HepG2 (cell line): ENCODE measurements around the gene PTPRN. TPM values are rescaled to one million over a fixed set of nuclear protein-coding genes. Genes with fewer than 3 reads are reported as not detected.
A peak's percentile ranks its signal among the peaks of the same experiment; 100 is the strongest.

Experiments
- ETV5 ChIP-seq: IDR thresholded peaks from 2 replicates; pipeline ENCODE4 v1.6.1; 2018; ENCODE audit warnings: missing biosample characterization, missing genetic modification reagents, inconsistent platforms, borderline replicate concordance
- HES4 ChIP-seq: sonication (generic); formaldehyde crosslinking; IDR thresholded peaks from 2 replicates; pipeline ENCODE4 v1.9.0; 2021; ENCODE audit warnings: mild to moderate bottlenecking, missing genetic modification reagents, borderline replicate concordance
- MYNN ChIP-seq: sonication (generic); formaldehyde crosslinking; IDR thresholded peaks from 2 replicates; pipeline ENCODE4 v1.4.0; 2020; ENCODE audit warnings: mild to moderate bottlenecking, low read depth, missing genetic modification reagents
- ONECUT2 ChIP-seq: sonication (generic); formaldehyde crosslinking; IDR thresholded peaks from 2 replicates; pipeline ENCODE4 v1.4.0; 2020; ENCODE audit warnings: missing genetic modification reagents
- RFX3 ChIP-seq: IDR thresholded peaks from 2 replicates; pipeline ENCODE4 v1.6.1; 2016; ENCODE audit warnings: missing biosample characterization, missing genetic modification reagents
- RFXANK ChIP-seq: IDR thresholded peaks from 2 replicates; pipeline ENCODE4 v1.6.1; 2016
- SRY ChIP-seq: sonication (generic); formaldehyde crosslinking; IDR thresholded peaks from 2 replicates; pipeline ENCODE4 v1.8.0; 2022; ENCODE audit warnings: mild to moderate bottlenecking, missing genetic modification reagents
- TBX2 ChIP-seq: sonication (generic); formaldehyde crosslinking; IDR thresholded peaks from 2 replicates; pipeline ENCODE4 v1.5.0; 2020; ENCODE audit warnings: missing genetic modification reagents, mild to moderate bottlenecking, borderline replicate concordance
- ZC3H4 ChIP-seq: sonication (generic); formaldehyde crosslinking; IDR thresholded peaks from 2 replicates; pipeline ENCODE4 v1.4.0; 2020; ENCODE audit warnings: missing genetic modification reagents, borderline replicate concordance
- ZNF230 ChIP-seq: sonication (generic); formaldehyde crosslinking; IDR thresholded peaks from 2 replicates; pipeline ENCODE4 v1.4.0; 2020; ENCODE audit warnings: mild to moderate bottlenecking, missing genetic modification reagents
- ZNF30 ChIP-seq: sonication (generic); formaldehyde crosslinking; IDR thresholded peaks from 2 replicates; pipeline ENCODE4 v1.5.0; 2020; ENCODE audit warnings: mild to moderate bottlenecking, missing genetic modification reagents
- ZNF44 ChIP-seq: sonication (generic); formaldehyde crosslinking; IDR thresholded peaks from 2 replicates; pipeline ENCODE4 v1.5.1; 2020; ENCODE audit warnings: mild to moderate bottlenecking, missing genetic modification reagents
- ZSCAN22 ChIP-seq: sonication (generic); formaldehyde crosslinking; IDR thresholded peaks from 2 replicates; pipeline ENCODE4 v1.4.0; 2020; ENCODE audit warnings: mild to moderate bottlenecking, missing genetic modification reagents
- polyA plus RNA-seq, 8 experiments: library from polyadenylated mRNA; depleted of rRNA in 3 of 8; stranded (reverse) in 7 of 8; unstranded in 1 of 8; fragments of >200 nt; fragmentation: Illumina TruSeq in 4 of 8; extraction: Trizol in 4 of 8; gene quantifications; 2 replicates each; pipeline versions ENCODE4 v1.2.1 to v1.2.3, GENCODE V29; 2011 to 2016; ENCODE audit warnings: low read depth in 4 of 8, missing spikeins in 1 of 8, mixed read lengths in 1 of 8; ENCODE audit not compliant: insufficient read depth in 1 of 8
- total RNA-seq, 5 experiments: library from RNA; depleted of rRNA; stranded (reverse); fragments of >200 nt; fragmentation: Illumina TruSeq; extraction: Trizol; gene quantifications; 2 replicates each; pipeline ENCODE4 v1.2.3, GENCODE V29; 2016; ENCODE audit warnings: low read depth in 1 of 5
- TF ChIP-seq, protein P1 (sequence below): sonication (generic); formaldehyde crosslinking; IDR thresholded peaks from 2 replicates; pipeline ENCODE4 v1.4.0; 2020; ENCODE audit warnings: missing genetic modification reagents
- TF ChIP-seq, protein P2 (sequence below): sonication (generic); formaldehyde crosslinking; IDR thresholded peaks from 2 replicates; pipeline ENCODE4 v1.4.0; 2020; ENCODE audit warnings: missing genetic modification reagents
- TF ChIP-seq, protein P3 (sequence below): sonication (generic); formaldehyde crosslinking; IDR thresholded peaks from 2 replicates; pipeline ENCODE4 v1.4.0; 2020; ENCODE audit warnings: missing genetic modification reagents; ENCODE audit errors: not compliant biosample characterization
- TF ChIP-seq, protein P4 (sequence below): sonication (generic); formaldehyde crosslinking; IDR thresholded peaks from 2 replicates; pipeline ENCODE4 v1.5.0; 2020; ENCODE audit warnings: missing genetic modification reagents, mild to moderate bottlenecking, borderline replicate concordance
- TF ChIP-seq, protein P5 (sequence below): sonication (generic); formaldehyde crosslinking; IDR thresholded peaks from 2 replicates; pipeline ENCODE4 v1.4.0; 2020; ENCODE audit warnings: missing genetic modification reagents, borderline replicate concordance

The PTPRN gene
- total and polyA plus RNA-seq, 2 of the 13 experiments (the other 11 are each of a cell fraction or from before 2014, with no cell fraction given): 0.26 TPM; not detected in 1

DNA sequence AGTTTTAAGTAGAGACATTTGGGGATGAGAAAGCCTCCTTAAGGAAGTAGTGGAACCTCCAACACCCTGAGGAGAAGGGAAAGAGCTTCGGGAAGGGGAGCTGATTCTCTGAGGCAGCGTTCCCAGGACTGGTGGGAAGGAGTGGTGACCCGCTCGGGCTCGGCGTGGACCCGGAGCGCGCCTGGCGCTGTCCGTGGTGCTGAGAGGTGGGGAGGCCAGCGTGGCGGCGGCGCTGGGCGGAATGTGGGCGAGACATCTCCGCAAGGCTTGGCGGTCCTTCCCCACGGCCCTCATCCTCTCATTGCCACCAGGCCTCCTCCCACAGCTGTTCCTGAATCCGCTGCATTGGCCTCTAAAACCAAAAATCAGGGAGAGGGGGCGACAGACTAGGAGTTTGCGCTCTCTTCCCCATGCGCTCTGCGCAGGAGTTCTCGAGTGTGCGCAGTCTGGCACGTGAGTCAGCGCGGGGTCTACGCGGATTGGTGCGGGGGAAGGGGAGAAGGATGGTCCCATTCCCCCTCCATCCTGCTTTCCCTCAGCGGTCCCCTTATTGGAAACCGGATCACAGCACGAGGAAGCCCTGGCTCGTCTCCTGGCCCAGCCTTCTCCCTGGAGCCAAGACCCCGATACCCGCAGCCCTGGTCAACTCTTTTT is 22.5 kb upstream of the PTPRN start (continued):
- TF ChIP-seq, protein P1, sequence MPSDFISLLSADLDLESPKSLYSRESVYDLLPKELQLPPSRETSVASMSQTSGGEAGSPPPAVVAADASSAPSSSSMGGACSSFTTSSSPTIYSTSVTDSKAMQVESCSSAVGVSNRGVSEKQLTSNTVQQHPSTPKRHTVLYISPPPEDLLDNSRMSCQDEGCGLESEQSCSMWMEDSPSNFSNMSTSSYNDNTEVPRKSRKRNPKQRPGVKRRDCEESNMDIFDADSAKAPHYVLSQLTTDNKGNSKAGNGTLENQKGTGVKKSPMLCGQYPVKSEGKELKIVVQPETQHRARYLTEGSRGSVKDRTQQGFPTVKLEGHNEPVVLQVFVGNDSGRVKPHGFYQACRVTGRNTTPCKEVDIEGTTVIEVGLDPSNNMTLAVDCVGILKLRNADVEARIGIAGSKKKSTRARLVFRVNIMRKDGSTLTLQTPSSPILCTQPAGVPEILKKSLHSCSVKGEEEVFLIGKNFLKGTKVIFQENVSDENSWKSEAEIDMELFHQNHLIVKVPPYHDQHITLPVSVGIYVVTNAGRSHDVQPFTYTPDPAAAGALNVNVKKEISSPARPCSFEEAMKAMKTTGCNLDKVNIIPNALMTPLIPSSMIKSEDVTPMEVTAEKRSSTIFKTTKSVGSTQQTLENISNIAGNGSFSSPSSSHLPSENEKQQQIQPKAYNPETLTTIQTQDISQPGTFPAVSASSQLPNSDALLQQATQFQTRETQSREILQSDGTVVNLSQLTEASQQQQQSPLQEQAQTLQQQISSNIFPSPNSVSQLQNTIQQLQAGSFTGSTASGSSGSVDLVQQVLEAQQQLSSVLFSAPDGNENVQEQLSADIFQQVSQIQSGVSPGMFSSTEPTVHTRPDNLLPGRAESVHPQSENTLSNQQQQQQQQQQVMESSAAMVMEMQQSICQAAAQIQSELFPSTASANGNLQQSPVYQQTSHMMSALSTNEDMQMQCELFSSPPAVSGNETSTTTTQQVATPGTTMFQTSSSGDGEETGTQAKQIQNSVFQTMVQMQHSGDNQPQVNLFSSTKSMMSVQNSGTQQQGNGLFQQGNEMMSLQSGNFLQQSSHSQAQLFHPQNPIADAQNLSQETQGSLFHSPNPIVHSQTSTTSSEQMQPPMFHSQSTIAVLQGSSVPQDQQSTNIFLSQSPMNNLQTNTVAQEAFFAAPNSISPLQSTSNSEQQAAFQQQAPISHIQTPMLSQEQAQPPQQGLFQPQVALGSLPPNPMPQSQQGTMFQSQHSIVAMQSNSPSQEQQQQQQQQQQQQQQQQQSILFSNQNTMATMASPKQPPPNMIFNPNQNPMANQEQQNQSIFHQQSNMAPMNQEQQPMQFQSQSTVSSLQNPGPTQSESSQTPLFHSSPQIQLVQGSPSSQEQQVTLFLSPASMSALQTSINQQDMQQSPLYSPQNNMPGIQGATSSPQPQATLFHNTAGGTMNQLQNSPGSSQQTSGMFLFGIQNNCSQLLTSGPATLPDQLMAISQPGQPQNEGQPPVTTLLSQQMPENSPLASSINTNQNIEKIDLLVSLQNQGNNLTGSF (CRISPR knock-in tag): peak; percentile 97
- TF ChIP-seq RFXANK: no peak
- TF ChIP-seq TBX2 (CRISPR knock-in tag): no peak; the same call in 1 of the 2 replicates
- TF ChIP-seq ZSCAN22 (CRISPR knock-in tag): no peak
- TF ChIP-seq, protein P2, sequence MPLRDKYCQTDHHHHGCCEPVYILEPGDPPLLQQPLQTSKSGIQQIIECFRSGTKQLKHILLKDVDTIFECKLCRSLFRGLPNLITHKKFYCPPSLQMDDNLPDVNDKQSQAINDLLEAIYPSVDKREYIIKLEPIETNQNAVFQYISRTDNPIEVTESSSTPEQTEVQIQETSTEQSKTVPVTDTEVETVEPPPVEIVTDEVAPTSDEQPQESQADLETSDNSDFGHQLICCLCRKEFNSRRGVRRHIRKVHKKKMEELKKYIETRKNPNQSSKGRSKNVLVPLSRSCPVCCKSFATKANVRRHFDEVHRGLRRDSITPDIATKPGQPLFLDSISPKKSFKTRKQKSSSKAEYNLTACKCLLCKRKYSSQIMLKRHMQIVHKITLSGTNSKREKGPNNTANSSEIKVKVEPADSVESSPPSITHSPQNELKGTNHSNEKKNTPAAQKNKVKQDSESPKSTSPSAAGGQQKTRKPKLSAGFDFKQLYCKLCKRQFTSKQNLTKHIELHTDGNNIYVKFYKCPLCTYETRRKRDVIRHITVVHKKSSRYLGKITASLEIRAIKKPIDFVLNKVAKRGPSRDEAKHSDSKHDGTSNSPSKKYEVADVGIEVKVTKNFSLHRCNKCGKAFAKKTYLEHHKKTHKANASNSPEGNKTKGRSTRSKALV (CRISPR knock-in tag): no peak
- TF ChIP-seq, protein P3, sequence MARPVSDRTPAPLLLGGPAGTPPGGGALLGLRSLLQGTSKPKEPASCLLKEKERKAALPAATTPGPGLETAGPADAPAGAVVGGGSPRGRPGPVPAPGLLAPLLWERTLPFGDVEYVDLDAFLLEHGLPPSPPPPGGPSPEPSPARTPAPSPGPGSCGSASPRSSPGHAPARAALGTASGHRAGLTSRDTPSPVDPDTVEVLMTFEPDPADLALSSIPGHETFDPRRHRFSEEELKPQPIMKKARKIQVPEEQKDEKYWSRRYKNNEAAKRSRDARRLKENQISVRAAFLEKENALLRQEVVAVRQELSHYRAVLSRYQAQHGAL (CRISPR knock-in tag): peak; percentile 88
- TF ChIP-seq, protein P4, sequence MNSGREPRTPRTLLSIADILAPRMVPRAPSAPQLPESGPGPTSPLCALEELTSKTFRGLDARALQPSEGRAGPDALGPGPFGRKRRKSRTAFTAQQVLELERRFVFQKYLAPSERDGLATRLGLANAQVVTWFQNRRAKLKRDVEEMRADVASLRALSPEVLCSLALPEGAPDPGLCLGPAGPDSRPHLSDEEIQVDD: 0 out of 2 replicates have a peak, but pooled peaks have one; percentile 71
- TF ChIP-seq ONECUT2 (CRISPR knock-in tag): 0 out of 2 replicates have a peak, but pooled peaks have one; percentile 32
- peak; percentile 98 for TF ChIP-seq HES4 (CRISPR knock-in tag)
- TF ChIP-seq ZNF44 (CRISPR knock-in tag): no peak
- no peak for TF ChIP-seq ZNF230 (CRISPR knock-in tag)
- TF ChIP-seq SRY (CRISPR knock-in tag): peak; percentile 90
- TF ChIP-seq, protein P5, sequence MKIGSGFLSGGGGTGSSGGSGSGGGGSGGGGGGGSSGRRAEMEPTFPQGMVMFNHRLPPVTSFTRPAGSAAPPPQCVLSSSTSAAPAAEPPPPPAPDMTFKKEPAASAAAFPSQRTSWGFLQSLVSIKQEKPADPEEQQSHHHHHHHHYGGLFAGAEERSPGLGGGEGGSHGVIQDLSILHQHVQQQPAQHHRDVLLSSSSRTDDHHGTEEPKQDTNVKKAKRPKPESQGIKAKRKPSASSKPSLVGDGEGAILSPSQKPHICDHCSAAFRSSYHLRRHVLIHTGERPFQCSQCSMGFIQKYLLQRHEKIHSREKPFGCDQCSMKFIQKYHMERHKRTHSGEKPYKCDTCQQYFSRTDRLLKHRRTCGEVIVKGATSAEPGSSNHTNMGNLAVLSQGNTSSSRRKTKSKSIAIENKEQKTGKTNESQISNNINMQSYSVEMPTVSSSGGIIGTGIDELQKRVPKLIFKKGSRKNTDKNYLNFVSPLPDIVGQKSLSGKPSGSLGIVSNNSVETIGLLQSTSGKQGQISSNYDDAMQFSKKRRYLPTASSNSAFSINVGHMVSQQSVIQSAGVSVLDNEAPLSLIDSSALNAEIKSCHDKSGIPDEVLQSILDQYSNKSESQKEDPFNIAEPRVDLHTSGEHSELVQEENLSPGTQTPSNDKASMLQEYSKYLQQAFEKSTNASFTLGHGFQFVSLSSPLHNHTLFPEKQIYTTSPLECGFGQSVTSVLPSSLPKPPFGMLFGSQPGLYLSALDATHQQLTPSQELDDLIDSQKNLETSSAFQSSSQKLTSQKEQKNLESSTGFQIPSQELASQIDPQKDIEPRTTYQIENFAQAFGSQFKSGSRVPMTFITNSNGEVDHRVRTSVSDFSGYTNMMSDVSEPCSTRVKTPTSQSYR (CRISPR knock-in tag): peak; percentile 75
- TF ChIP-seq ZNF30 (CRISPR knock-in tag): 0 out of 2 replicates have a peak, but pooled peaks have one; percentile 75
- TF ChIP-seq MYNN (CRISPR knock-in tag): no peak
- TF ChIP-seq RFX3 (CRISPR knock-in tag): 0 out of 2 replicates have a peak, but pooled peaks have one; percentile 25
- TF ChIP-seq ZC3H4 (CRISPR knock-in tag): no peak; the same call in 1 of the 2 replicates
- TF ChIP-seq ETV5 (CRISPR knock-in tag): peak; percentile 67
